GM12892 (cell line): ENCODE results near the gene FHOD1. TPM values are rescaled to one million over a fixed set of nuclear protein-coding genes. Genes with fewer than 3 reads are reported as not detected.

Source experiments
- DNase-seq: peaks from one replicate; pipeline ENCODE4 v3.0.0; 2011; ENCODE audit not compliant: insufficient read length
- FAIRE-seq: peaks from 2 replicates; lab custom pipeline; 2011; peaks lifted over from hg19 to GRCh38; lab: Jason Lieb, UNC
- POLR2A ChIP-seq: IDR thresholded peaks from 2 replicates; pipeline ENCODE4 v1.6.1; 2011; ENCODE audit warnings: low read depth, low read length, control low read depth
- POLR2AphosphoS5 ChIP-seq: IDR thresholded peaks from 2 replicates; pipeline ENCODE4 v1.6.1; 2011; ENCODE audit warnings: low read depth, low read length, control low read depth
- TAF1 ChIP-seq: IDR thresholded peaks from 2 replicates; pipeline ENCODE4 v1.6.1; 2011; ENCODE audit warnings: low read depth, mild to moderate bottlenecking, control low read depth, low read length, borderline replicate concordance
- polyA plus RNA-seq: library from polyadenylated mRNA; unstranded; fragments of >200 nt; gene quantifications from one replicate; pipeline ENCODE4 v1.2.1, GENCODE V29; 2012; ENCODE audit warnings: missing spikeins, inconsistent platforms; ENCODE audit not compliant: missing spikeins

The FHOD1 gene
- 26.1 TPM for polyA plus RNA-seq

GRCh38 chr16:67247192-67248072 lies at the start of gene FHOD1:
FHOD1 (minus strand) TSS chr16:67247481; CDS start chr16:67247410, 71 bp downstream.
- peak; percentile 91 for FAIRE-seq
- peak; percentile 88 for DNase-seq
- TF ChIP-seq POLR2A (peak; percentile 70; the same call in 1 of the 2 replicates), TAF1 (peak; percentile 65; the same call in 1 of the 2 replicates), POLR2AphosphoS5 (no peak)

- DNase-seq: no peak
- no peak for FAIRE-seq
- TF ChIP-seq POLR2AphosphoS5: no peak
- TF ChIP-seq TAF1: no peak
- TF ChIP-seq POLR2A: no peak
Measured at GRCh38 chr16:67296420-67296819, 49.1 kb upstream of the FHOD1 start.

- DNase-seq (no peak), FAIRE-seq (no peak)
- TF ChIP-seq TAF1 (no peak), POLR2AphosphoS5 (no peak), POLR2A (no peak)
Measured at GRCh38 chr16:67294938-67295361, 47.7 kb upstream of the FHOD1 start.

- no peak for FAIRE-seq
Measured at GRCh38 chr16:67294171-67294757, 47.0 kb upstream of the FHOD1 start.

GRCh38 chr16:67291461-67291860 lies 44.2 kb upstream of the FHOD1 start:
- TF ChIP-seq POLR2A: no peak
- TF ChIP-seq POLR2AphosphoS5: no peak
- no peak for TF ChIP-seq TAF1
- FAIRE-seq (no peak), DNase-seq (no peak)

More at GRCh38 chr16:67294171-67294757, 47.0 kb upstream of the FHOD1 start:
- no peak for TF ChIP-seq TAF1
- TF ChIP-seq POLR2AphosphoS5: no peak
- no peak for TF ChIP-seq POLR2A
- DNase-seq: no peak

- no peak for TF ChIP-seq POLR2A
- DNase-seq (no peak), FAIRE-seq (no peak)
Measured at GRCh38 chr16:67287960-67288359, 40.7 kb upstream of the FHOD1 start.

- DNase-seq: no peak
- TF ChIP-seq POLR2AphosphoS5 (no peak), POLR2A (no peak), TAF1 (no peak)
- FAIRE-seq: no peak
Measured at GRCh38 chr16:67286441-67287235, 39.4 kb upstream of the FHOD1 start.

GRCh38 chr16:67284699-67285646 lies 37.7 kb upstream of the FHOD1 start:
- DNase-seq (no peak), FAIRE-seq (no peak)
- no peak for TF ChIP-seq POLR2A
- no peak for TF ChIP-seq TAF1
- no peak for TF ChIP-seq POLR2AphosphoS5

- DNase-seq (no peak), FAIRE-seq (no peak)
- TF ChIP-seq TAF1: no peak
- TF ChIP-seq POLR2AphosphoS5: no peak
- TF ChIP-seq POLR2A: no peak
Measured at GRCh38 chr16:67283826-67284555, 36.7 kb upstream of the FHOD1 start.
